IPS DF 4.7 (cell line): ENCODE measurements around the gene SHISA4.
"Not testable (repeated sequence)": the region's sequence is repeated elsewhere in the genome, so short reads cannot be mapped to it uniquely, and the experiment has no call there.

Experiments
- DNase-seq: peaks from one replicate; pipeline ENCODE4 v3.0.0-alpha.2; 2013; ENCODE audit warnings: low spot score; ENCODE audit errors: extremely low read depth

SHISA4 gene, protein sequence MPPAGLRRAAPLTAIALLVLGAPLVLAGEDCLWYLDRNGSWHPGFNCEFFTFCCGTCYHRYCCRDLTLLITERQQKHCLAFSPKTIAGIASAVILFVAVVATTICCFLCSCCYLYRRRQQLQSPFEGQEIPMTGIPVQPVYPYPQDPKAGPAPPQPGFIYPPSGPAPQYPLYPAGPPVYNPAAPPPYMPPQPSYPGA

DNA sequence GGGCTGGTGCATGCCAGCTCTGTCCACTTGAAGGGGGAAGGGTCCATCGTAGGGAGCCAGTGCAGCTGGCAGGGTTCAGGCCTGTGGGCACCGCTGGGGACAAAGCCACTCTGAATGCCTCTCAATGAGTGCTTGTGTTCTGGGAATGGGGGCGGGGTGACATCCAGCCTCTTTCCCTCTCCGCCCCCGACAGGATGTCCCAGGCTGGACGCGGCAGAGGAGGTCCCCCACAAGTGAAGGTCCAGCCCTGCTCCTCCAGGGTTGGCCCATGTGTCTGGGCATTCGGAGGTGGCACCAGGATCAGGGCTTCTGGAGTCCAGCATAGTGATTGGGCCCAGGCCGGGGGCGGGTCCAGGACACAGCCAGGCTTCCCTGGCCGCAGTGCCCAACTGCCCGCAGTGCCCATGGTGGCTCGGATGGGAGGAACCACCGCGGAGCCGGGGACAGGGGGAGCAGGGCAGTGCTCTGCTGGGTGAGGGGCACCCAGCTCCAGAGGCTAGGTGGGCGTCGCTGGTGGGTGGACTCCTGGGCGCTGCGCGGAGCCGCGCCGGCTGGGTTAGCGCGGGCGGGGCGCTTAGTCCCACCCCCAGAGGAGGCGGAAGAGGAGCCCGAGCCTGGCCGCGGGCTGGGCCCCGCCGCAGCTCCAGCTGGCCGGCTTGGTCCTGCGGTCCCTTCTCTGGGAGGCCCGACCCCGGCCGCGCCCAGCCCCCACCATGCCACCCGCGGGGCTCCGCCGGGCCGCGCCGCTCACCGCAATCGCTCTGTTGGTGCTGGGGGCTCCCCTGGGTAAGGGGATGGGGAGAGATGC lies at the start of gene SHISA4:
Gene SHISA4, plus strand, starts transcription at position 617 of the 808 bp plus-strand sequence. Its CDS starts 97 bp downstream, at position 714.
- DNase-seq = no peak

- DNase-seq = not testable (repeated sequence)
Observed at GRCh38 chr1:201839089-201839488, 49.6 kb upstream of the SHISA4 start.

DNA sequence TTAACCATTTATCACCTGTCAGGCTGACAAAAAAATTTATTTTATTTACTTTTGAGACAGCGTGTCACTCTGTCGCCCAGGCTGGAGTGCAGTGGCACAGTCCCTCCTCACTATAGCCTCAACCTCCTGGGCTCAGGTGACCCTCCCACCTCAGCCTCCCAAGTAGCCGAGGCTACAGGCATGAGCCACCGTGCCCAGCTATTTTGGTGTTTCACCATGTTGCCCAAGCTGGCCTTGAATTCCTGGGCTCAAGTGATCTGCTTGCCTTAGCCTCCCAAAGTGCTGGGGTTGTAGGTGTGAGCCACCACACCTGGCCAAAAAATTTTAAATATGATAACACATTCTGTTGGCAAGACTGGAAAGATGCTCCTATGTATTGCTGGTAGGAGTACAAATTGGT lies 48.6 kb upstream of the SHISA4 start:
- DNase-seq = no peak

- no peak for DNase-seq
Observed at GRCh38 chr1:201840490-201840889, 48.2 kb upstream of the SHISA4 start.

GRCh38 chr1:201841265-201841912 lies 47.3 kb upstream of the SHISA4 start:
- DNase-seq = no peak

GRCh38 chr1:201842472-201843027 lies 46.1 kb upstream of the SHISA4 start:
- DNase-seq = no peak

DNA sequence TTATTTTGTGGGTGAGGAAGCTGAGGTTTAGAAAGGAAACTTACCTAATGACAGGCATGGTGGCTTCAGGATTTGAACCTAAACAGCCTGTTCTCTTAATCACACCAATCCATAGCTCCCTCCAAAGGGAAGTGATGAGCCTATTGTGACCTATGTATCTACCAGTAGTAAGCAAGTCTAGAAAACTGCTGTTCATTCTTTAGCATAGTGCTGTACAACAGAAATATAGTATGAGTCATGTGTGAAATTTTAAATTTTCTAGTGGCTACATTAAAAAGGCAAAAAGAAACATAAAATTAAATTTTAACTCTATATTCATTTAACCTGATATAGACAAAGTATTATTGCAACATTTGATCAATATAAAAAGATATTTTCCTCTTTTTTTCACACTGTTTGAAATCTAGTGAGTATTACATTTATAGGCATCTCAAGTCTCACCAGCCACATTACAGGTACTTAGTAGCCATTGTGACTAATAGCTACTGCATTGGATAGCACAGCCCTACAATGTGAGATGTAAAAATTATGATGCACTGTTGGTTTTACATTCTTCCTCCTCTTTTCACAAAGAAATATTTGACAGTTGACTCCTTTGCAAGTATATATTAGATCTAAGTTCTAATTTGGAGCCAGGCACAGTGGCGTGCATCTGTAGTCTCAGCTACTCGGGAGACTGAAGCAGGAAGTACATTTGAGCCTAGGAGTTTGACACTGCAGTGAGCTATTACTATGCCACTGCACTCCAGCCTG lies 43.2 kb upstream of the SHISA4 start:
- DNase-seq = no peak

DNA sequence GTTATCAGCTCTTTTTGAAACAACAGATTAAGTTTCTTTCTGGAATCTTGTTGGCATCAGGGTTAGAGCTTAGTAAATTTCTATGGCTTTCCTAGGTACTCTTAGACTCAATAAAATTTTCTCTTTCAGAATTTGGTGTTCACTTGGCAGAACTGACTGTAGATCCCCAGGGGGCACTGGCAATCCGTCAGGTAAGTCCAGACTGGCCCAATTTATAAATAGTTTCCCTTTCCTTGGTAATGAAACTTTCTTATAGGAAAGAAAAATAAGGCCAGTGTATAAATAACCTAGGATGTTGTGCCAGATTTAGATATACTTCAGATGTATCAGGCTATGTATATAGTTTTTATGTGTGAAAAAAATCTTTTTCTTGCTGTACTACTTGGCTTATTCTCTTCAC lies 41.5 kb upstream of the SHISA4 start:
- DNase-seq = no peak

GRCh38 chr1:201848230-201848629 lies 40.5 kb upstream of the SHISA4 start:
- no peak for DNase-seq

DNA sequence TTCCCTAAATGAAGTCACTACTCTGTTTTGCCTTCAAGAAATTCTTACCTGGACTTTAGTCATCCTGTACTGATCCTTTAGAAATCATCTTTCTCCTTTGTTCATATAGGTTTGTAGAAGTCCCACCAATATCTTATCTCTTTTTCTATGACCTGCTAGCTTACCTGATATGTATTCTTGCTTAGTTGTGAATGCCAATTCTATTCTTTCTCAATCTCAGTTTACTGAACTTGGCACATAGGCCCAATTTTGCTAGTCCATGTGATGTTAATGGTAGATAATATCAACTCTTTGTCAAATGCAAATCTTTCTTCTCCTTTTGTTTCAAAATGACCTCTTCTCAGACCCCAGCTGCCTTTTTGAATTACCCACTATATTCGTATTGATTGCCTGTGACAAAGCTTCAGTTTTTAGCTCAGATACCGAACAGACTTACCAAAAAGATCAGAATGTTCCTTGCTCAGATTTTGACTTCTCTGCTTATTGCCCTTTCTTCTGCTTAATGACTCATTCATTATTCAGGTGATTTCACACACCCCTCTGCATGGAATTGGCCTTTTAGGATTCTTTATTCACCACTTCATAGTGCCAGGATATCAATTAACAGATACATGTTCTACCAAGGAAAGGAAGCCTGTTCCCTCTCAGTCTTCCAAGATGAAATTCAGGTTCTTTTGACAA lies 39.2 kb upstream of the SHISA4 start:
- DNase-seq = no peak

DNA sequence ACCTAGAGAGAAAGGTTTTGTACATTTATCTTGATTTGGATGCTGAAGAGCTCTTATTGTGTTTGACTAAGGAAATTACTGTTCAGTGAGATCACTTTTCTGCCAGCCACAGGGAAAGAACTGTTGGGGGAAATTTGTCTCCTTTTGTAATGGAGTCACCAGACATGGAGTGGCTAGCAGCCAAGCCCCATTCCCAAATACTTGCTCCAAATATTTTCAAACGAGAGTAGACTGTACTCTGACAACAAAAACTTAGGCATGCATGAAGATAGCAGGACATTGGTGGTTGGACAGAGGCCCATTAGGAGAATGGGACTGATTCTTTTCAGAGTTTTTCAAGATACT lies 38.7 kb upstream of the SHISA4 start:
- no peak for DNase-seq

DNA sequence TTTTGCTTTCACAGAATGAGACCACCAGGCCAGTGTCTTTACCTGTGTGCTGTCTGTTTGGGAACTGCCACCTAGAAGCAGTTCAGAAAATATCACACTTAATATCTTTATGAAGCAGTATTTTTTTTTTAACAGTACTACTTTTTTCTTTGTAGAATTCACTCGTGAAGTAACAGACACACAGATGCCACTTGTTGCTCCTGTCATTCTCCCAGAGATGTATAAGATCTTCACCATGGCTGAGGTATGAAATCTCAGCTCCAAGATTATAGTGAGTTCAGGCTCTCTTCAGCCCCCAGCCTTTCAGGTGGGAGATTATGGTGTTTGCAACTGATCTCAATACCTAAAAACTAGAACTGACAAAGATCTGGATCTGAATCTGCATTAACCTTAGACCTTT lies 36.7 kb upstream of the SHISA4 start:
- DNase-seq = no peak

DNA sequence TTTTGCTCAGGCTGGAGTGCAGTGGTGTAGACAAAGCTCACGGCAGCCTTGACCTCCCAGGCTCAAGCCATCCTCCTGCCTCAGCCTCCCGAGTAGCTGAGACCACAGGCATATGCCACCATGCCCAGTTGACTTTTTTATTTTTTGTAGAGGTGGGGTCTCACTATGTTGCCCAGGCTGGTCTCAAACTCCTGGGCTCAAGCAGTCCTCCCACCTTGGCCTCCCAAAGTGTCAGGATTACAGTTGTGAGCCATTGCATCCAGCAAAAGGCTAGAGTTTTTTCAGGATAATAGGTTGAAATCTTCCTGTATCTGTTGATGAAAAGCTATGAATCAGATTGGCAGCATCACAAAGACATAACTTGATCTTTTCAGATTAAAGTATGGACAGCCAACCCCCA lies 32.0 kb upstream of the SHISA4 start:
- DNase-seq = not testable (repeated sequence)

GRCh38 chr1:201859424-201859823 lies 29.3 kb upstream of the SHISA4 start:
- no peak for DNase-seq

GRCh38 chr1:201861448-201861847 lies 27.2 kb upstream of the SHISA4 start:
- no peak for DNase-seq

- no peak for DNase-seq
Observed at GRCh38 chr1:201870397-201870796, 18.3 kb upstream of the SHISA4 start.

- DNase-seq = no peak
Observed at GRCh38 chr1:201874672-201875071, 14.0 kb upstream of the SHISA4 start.

- DNase-seq = no peak
Observed at GRCh38 chr1:201876148-201876818, 12.4 kb upstream of the SHISA4 start.

- no peak for DNase-seq
Observed at GRCh38 chr1:201877877-201878401, 10.8 kb upstream of the SHISA4 start.

DNA sequence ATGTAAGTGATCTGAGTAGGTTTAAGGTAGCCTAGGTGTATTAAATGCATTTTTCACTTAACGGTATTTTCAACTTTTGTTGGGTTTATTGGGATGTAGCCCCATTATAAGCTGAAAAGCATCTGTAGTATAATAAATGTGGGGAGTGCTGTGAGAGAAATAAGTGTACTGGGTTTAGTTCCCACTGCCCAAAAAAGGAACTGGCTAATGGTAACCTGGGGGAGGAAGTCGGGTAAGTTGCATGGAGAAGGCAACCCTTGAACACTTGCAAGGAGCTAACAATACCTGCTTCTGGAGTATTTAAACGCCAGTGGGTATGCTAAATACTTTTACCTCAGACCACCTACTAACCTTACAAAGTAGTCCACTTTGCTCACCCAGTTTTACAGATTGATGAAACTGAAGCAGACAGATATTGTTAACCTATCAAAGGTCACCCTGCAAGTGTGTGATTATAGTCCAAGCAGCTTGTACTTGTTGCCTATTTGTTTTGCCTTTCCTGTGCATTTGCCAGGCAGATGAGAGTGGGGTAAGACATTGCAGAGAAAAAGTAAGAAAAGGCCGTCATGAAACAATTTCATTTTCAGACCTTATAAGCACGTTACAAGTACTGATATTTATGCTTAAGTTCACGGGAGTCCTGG lies 7.6 kb upstream of the SHISA4 start:
- DNase-seq = no peak
